HG02970 (cell line): ENCODE data around the gene TUG1.

Experiments used
- ATAC-seq: cut with Tn5 transposase; IDR thresholded peaks from one replicate; pipeline ENCODE4 v1.9.1; 2021; ENCODE audit warnings: mild to moderate bottlenecking, moderate library complexity, moderate number of reproducible peaks; ENCODE audit not compliant: unreplicated experiment, low FRiP score

Gene TUG1

GRCh38 chr22:30947173-30947815 is 21.8 kb upstream of the TUG1 start:
- no peak for ATAC-seq

- no peak for ATAC-seq
These were observed 21.1 kb upstream of the TUG1 start for GRCh38 chr22:30947816-30948454.

GRCh38 chr22:30948930-30949342 is 20.1 kb upstream of the TUG1 start:
- ATAC-seq: no peak

DNA sequence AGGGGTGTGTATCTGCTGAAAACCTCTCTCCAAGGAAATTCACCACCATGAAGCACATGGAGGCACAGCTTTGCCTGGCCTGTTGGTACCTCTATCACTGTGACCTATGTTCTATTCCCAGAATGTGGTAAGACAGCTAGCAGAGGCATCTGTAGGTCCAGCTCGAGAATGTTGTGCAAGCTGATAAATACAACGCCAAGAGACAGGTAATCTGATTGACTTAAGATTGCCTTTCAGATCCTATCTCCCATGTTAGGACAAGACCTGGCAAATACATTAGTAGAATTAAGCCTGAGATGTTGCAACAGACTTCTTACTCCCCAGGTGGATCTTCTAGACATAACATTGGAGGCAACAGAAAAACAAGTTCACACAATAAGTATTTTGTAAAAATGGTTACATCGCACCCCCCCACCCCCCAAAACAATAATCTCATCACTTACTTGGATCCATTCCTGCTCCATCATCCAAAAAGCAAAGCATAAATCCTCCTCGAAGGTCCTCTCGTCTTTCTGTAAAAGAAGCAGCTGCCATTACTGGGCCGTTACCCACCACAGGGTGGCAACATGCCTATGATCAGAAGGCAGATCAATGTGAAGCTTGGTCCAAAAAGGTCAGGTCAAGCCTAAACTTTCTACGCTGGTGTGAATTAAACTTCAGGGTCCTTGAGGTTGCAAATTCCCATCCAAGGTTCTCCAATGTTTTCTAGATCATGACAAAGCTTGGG is 19.0 kb upstream of the TUG1 start:
- no peak for ATAC-seq

DNA sequence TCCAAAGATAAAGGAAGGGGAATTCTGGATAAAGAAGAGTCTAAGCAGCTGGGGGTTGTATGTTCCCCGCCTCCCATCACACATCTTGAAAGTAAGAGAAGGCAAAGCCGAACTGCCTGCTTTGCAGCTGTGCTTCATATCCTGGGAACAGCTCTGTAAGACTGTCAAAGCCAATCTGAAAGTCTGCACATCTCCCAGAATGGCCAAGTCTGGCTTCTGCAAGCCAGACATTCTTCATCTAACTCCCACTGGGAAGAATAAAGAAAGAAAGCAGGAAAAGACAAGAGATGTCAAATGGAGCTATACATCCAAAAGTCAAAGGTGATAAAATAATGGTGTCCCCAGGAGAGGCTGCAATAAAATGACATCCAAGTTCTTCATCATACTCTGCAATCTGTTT is 15.9 kb upstream of the TUG1 start:
- no peak for ATAC-seq

DNA sequence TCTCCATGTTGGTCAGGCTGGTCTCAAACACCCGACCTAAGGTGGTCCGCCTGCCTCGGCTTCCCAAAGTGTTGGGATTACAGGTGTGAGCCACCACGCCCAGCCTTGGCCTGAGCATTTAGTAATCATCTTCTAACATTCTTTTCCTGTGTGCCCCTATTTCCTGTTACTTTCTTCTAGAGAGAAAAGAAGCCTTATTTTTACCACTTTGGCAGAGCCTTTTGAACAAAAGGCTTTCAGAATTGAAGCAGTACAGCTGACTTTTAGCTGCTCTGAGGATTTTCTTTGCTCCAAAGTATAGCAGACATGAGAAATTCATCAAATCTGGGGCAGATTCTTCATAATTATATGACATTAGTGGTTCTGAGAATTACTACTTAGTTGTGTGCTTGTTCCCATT is 13.9 kb upstream of the TUG1 start:
- no peak for ATAC-seq

DNA sequence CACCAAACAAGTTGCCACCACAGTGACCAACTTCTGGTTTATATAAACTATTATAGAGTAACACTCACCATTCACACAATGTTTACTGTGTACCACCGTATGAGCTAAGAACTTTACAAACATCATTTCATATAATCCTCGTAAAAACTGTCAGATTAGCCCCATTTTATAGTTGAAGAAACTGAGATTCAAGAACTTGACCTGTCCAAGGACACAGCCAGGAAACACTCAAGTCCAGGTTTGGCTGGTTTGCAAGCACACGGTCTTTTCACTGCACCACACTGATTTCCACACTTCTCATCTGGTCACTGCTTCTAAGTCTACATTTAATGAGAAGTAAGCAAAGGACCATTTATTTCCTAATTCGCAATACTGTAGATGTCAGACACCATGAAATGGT is 4.2 kb upstream of the TUG1 start:
- no peak for ATAC-seq

DNA sequence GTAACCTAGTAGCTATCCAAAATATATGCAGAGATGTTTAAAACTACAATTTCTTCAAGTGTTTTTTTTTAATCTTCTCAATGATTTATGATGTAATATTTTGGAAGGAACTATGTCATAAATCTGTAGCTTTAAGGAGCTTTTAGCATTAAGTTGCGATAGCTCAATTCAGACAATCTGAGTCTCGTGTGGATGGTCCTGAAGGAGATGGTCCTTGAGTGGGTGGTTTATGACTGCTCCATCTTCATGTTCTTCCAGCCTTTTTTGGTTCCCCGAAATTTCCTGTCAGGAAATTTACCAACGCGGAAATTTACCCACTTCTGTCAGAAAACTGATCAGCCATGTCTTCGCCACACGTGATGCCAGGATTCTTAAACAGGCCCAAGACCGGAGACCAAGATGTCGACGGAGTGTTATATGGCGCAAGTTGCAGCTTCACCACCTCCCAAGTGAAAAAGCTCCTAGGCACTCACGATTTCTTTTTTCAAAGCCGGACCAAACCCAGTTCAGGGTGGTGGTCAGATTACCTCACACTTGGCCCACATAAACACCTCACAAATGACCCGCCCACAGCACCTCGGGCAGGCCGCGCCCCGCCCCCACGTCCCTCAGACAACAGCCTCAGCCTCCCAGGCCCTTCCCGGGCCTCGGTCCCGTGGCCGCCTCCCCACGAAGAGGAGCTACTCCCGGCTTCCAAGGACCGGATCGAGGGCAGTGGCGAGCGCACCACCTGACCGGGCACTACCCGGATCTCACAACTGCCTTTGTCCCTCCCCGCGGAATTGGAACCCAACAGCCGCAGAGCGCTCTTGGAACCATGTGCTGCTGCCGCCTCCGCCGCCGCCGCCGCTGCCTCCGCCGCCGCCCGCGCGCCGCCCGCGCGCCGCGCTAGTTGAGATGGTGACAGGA is 796 bp upstream of the TUG1 start, which contains the start of gene MORC2:
Gene MORC2, minus strand, starts transcription at position 760 of the 909 bp plus-strand sequence. CDS start 885 bp downstream, outside the sequence.
- peak; percentile 7 for ATAC-seq

DNA sequence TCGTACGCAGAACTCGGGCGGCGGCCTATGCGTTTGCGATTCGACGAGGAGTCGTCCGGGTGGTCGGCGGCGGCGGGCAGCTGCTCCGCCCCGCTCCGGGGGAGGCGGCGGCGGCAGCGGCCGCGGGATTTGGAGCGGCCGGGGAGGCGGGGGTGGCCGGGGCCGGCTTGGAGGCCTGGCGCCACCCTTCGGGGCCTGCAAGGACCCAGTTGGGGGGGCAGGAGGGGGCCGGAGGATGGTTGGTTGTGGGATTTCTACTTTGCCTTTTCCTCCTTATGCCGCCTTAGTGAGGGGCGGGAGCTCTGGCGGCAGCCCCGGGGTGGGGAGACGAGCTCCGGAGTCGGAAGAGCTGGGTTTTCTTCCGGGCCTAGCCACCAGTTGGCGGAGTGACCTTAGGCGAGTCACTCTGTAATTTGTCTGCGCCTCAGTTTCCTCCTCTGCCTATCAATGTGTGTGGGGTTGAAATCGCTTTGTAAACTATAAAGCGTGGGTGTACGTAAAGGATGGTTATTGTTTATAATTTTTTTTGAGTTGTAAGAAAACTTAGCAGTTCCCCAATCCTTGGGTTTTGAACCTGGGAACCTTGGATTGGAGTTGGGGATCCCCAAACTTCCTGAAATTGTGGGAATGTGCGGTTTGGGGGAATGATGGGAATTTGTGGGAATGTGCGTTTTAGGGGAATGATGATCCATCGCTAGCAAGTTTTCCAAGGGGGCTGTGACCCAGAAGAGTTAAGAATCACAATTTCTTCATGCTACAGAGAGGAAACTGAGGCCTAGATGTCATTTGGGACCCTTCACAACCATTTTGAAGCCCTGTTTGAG is 679 bp downstream of the TUG1 start:
- peak; percentile 33 for ATAC-seq

DNA sequence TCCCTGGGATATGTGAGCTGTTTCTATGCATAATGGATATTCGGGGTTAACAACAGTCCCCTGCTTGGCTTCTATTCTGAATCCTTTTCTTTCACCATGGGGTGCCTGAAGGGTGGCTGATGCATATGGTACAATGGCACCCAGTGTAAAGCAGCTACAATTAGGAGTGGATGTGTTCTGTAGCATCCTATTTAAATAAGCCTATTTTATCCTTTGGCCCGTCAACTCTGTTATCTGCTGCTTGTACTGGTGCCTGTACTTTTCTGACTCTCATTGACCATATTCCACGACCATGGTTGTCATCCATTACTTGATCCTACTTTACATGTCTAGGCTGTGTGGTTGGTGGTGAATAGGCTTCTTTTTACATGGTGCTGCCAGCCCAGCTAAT is 1.3 kb downstream of the TUG1 start:
- ATAC-seq: no peak

DNA sequence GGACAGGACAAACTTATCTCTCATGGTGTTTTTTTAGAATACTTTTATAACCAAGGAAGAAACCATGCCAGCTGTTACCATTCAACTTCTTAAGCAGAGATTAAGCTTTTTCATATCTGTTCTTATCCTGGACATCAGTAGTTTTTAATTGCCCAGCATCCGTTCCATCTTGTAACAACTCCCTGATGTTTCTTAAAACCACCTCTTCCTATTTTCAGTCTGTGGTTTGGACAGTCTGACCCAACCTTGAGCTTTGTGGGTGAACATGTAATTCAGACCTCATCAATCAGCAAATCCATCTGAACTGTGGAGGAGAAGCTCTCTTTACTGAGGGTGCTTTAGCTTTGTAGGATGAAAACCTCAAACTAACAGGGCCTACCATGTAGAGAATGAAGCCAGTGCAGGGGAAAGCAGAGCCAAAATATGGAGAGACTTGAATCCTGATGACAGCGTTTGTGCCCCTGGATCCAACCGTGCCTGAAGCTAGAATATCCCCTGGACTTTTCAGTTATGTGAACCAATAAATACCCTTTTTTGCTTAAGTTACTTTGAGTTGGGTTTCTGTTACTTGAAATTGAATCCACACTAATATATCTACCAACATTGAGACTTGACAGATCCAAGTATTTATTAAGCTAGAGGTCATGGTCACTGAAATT is 9.4 kb downstream of the TUG1 start:
- no peak for ATAC-seq

DNA sequence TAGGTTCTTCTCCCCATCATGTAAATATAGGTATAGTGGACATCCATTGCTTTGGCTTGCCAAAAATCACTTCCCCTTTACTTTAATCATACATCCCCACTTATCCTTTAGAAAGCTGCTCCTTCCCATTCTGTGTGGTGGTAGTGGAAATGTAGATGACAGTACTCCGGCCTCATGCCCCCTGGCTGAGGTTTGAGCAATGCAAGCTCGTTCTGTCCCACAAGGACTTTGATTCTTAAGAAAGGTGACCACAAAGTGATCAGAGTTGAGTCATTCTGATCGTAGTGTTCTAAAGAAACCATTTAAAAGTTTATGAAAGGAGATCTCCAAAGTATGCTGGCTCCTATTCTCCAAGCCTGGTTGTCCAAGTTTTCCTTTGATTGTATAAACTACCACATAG is 10.9 kb downstream of the TUG1 start:
- ATAC-seq: no peak

DNA sequence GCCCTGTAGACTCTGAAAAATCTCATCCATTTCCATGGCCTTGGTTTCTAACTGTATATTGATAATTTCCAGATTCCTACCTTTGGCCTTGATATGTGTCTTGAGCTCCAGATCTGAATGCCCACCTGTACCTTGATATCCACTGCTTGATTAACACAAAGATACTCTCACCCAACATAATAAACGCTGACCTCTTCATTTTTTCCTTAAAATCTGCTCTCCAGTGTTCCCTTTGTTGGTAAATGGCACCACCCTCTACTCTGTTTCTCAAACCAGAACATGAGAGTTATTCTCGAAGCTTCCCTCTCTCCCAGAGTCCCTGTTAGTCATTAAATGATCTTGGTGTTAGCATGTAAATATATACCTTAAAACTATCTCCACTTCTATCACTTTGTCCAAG is 13.4 kb downstream of the TUG1 start:
- ATAC-seq: no peak

GRCh38 chr22:30984317-30984716 is 15.3 kb downstream of the TUG1 start:
- no peak for ATAC-seq

- ATAC-seq: no peak
These were observed 16.6 kb downstream of the TUG1 start for GRCh38 chr22:30985561-30986208.

GRCh38 chr22:30989474-30989873 is 20.4 kb downstream of the TUG1 start:
- no peak for ATAC-seq

GRCh38 chr22:30990690-30991089 is 21.6 kb downstream of the TUG1 start:
- ATAC-seq: no peak

DNA sequence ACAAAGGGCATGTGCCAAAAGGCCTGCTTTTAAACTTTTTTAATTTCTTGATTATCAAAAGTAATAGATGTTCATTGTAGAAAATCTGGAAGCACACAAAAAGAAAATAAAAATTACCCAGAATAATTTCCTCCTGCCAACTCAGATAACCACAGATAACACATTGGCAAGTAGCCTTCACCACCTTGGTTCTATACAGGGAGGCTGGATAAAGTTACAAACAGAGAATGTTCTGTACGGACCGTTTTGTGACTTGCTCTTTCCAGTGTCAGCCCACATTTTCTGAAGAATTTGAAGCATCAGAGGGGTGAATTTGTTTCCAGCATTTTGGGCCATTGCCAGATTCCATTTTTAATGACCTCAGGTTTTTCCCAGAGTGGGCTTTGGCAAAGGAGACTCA is 23.5 kb downstream of the TUG1 start:
- no peak for ATAC-seq

DNA sequence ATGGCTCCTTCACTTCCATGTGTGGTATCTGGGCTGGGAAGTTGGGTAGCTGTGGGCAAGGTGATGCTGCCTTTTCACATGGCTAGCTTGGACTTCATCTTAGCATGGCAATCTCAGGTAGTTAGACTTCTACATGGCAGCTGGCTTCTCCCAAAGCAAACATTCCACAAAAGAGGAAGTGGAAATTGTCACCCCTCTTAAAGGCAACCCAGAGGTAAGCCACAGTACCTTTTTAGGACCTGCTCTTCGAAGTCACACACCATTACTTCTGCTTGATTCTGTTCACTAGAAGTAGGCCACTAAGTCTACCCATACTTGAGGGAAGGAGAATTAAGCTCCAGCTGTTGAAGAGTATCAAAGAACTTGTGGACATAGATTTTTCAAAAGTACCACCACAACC is 25.9 kb downstream of the TUG1 start:
- no peak for ATAC-seq
